CD4-positive, alpha-beta memory T cell (primary cell): ENCODE measurements around the gene KRT37. TPM values are rescaled to one million over a fixed set of nuclear protein-coding genes. Genes with fewer than 3 reads are reported as not detected.

Source experiments
- CTCF ChIA-PET: fragments of 350-600 bp; sonication (Branson Sonifier 250); formaldehyde crosslinking; loops from one replicate; lab custom pipeline; 2021; ENCODE audit warnings: inconsistent platforms; ENCODE audit not compliant: partially characterized antibody; lab: Charles Lee
- POLR2A ChIA-PET: fragments of 350-600 bp; sonication (Branson Sonifier 250); formaldehyde crosslinking; loops from one replicate; lab custom pipeline; 2021; ENCODE audit not compliant: partially characterized antibody; lab: Charles Lee
- DNase-seq, 5 donors: peaks; one replicate each; pipeline versions ENCODE4 v3.0.0 to v3.0.0-alpha.2; 2020 to 2022; ENCODE audit warnings: mixed read lengths in 1 of 5
- H3K27ac ChIP-seq: one replicate; pipeline ENCODE4 v1.7.0; 2013; ENCODE audit warnings: low read depth, low read length
- H3K27me3 ChIP-seq: 2 replicates; pipeline ENCODE4 v1.7.0; 2013; ENCODE audit warnings: mild to moderate bottlenecking, low read length, moderate library complexity; ENCODE audit not compliant: insufficient read depth
- H3K36me3 ChIP-seq: 2 replicates; pipeline ENCODE4 v1.7.0; 2013; ENCODE audit warnings: mild to moderate bottlenecking, low read length, moderate library complexity; ENCODE audit not compliant: insufficient read depth
- H3K4me1 ChIP-seq: 2 replicates; pipeline ENCODE4 v1.7.0; 2013; ENCODE audit warnings: mild to moderate bottlenecking, low read length, moderate library complexity; ENCODE audit not compliant: insufficient read depth
- H3K4me3 ChIP-seq, 2 donors: one replicate each; pipeline ENCODE4 v1.7.0; 2013; ENCODE audit warnings: low read length in 2 of 2, mild to moderate bottlenecking in 1 of 2
- H3K9me3 ChIP-seq, 2 donors: one replicate each; pipeline ENCODE4 v1.7.0; 2013; ENCODE audit warnings: low read length in 2 of 2, control low read depth in 1 of 2; ENCODE audit not compliant: control insufficient read depth in 1 of 2
- H3K27ac Mint-ChIP-seq, 7 donors: one replicate each; pipeline ENCODE4 v1.8.0; 2020 to 2021; ENCODE audit warnings: mixed read lengths in 7 of 7, mild to moderate bottlenecking in 6 of 7, inconsistent platforms in 3 of 7, moderate library complexity in 3 of 7
- H3K27me3 Mint-ChIP-seq, 2 donors: one replicate each; pipeline ENCODE4 v1.8.0; 2020 to 2021; ENCODE audit warnings: mixed read lengths in 2 of 2
- H3K36me3 Mint-ChIP-seq, 2 donors: one replicate each; pipeline ENCODE4 v1.8.0; 2020 to 2021; ENCODE audit warnings: mixed read lengths in 2 of 2, inconsistent platforms in 1 of 2, mild to moderate bottlenecking in 1 of 2
- H3K4me1 Mint-ChIP-seq, 4 donors: one replicate each; pipeline ENCODE4 v1.8.0; 2020 to 2021; ENCODE audit warnings: mixed read lengths in 4 of 4, mild to moderate bottlenecking in 1 of 4
- H3K4me3 Mint-ChIP-seq, 8 donors: one replicate each; pipeline ENCODE4 v1.8.0; 2020 to 2021; ENCODE audit warnings: mixed read lengths in 8 of 8, mild to moderate bottlenecking in 7 of 8, moderate library complexity in 6 of 8, inconsistent platforms in 3 of 8
- H3K9me3 Mint-ChIP-seq, 8 donors: one replicate each; pipeline ENCODE4 v1.8.0; 2020 to 2021; ENCODE audit warnings: mixed read lengths in 8 of 8, mild to moderate bottlenecking in 5 of 8, inconsistent platforms in 3 of 8, moderate library complexity in 1 of 8
- intact Hi-C: fragments of 100-400 bp; cut with micrococcal nuclease; formaldehyde crosslinking; loops from one replicate; pipeline ENCODE4 v1.15.1; 2023
- polyA plus RNA-seq, 2 donors: library from polyadenylated mRNA; unstranded; fragments of 300-500 nt; fragmentation: Illumina TruSeq; gene quantifications; one replicate each; pipeline ENCODE4 v1.2.3, GENCODE V29; 2021
- total RNA-seq, 2 experiments: library from RNA; stranded (reverse); gene quantifications; one replicate each; pipeline ENCODE4 v1.2.3, GENCODE V29; 2021

The KRT37 gene
- total and polyA plus RNA-seq, 4 experiments from 2014 or later: not detected

DNA sequence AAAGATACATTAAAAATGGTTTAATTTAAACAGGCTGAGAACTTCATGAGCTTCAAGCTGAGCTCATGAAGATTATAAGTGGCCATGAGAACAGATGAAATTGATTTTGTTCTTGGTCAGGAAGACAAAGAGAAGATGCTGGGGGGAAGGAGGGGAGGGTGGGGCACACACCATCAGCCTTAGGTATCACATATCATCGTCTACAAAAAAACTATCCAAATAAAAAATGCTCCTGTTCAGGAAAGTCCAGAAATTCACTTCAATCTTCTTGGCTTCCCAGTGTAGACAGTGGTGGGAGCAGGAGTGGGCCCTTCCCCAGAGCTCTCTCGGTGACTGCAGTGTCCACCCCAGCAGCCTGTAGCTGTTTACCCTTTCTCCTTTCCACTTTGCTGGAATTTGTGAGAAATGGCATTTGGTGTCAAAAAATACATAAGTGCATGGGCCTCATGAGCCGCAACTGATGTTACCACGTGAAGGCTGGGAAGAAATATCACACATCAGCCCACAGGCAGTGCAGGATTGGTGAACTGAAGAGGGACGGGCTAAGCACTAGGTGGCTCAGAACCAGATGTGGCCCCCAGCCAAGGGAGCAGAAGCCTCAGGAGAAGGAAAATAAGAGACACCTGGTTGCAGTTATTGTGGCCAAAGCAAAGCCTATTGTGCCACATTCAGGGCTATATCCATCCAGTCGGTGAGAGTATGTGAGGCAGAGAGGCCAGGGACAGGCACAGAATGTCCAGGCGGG, 6.1 kb downstream of the KRT37 start:
- Mint-ChIP-seq H3K4me1 (peaks cover 10 to 24% (median 13%) of the 10 kb centered on the region in 4 donors), H3K27me3 (no peaks in the 10 kb centered on the region), H3K27ac (peak overlapping the region in 2 of 7 donors; percentile 31 to 43), H3K4me3 (no peak overlapping the region), H3K9me3 (no peaks in the 10 kb centered on the region), H3K36me3 (no peaks in the 10 kb centered on the region)
- ChIA-PET POLR2A (no interaction called here), CTCF (interaction anchor here (0.9 to 1.7 kb wide), 3 partner anchors 10 to 66 kb away, joined by 3 to 5 read pairs (median 5); no protein-coding TSS in a partner anchor)
- no peak for DNase-seq
- H3K4me1 ChIP-seq: peaks cover 6% of the 10 kb centered on the region
- H3K36me3 ChIP-seq: no peaks in the 10 kb centered on the region
- H3K9me3 ChIP-seq: no peaks in the 10 kb centered on the region
- no peaks in the 10 kb centered on the region for H3K27me3 ChIP-seq
- no peak overlapping the region for H3K4me3 ChIP-seq
- H3K27ac ChIP-seq: no peak overlapping the region
- intact Hi-C loops: no loop called here

DNA sequence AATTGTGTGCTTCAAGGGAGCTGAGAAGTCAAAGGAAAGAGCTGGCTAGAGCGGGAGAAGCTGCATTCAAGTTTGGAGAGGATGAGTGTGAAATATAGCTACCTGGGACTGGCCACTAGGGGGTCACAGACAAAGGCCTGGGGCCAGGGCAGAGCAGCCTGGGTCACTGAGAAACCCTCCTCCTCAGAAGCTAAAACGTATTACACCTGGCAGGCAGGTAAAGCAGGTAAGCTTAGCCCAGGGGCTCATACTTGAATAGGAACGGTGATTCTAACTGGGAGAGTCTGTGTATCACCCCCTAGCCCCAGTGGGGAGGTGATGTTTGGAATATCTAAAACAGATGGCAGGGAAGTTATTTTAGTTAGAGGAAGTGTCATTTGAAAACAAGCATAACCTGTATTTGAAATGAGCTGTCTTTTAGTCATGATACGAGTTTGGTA, 6.8 kb downstream of the KRT37 start:
- Mint-ChIP-seq H3K27ac (peak overlapping the region in 4 of 7 donors; percentile 26 to 70 (median 40)), H3K4me1 (peaks cover 10 to 19% (median 13%) of the 10 kb centered on the region in 4 donors), H3K36me3 (no peaks in the 10 kb centered on the region), H3K4me3 (no peak overlapping the region), H3K27me3 (peaks cover 0 to 2% of the 10 kb centered on the region in 2 donors), H3K9me3 (no peaks in the 10 kb centered on the region)
- intact Hi-C loops: no loop called here
- POLR2A ChIA-PET: no interaction called here
- H3K27me3 ChIP-seq: no peaks in the 10 kb centered on the region
- no peak overlapping the region for H3K27ac ChIP-seq
- H3K9me3 ChIP-seq: no peaks in the 10 kb centered on the region
- H3K36me3 ChIP-seq: no peaks in the 10 kb centered on the region
- CTCF ChIA-PET: interaction anchor here (0.9 to 1.7 kb wide), 2 partner anchors 10 to 12 kb away, joined by 5 read pairs; no protein-coding TSS in a partner anchor
- DNase-seq: no peak
- no peak overlapping the region for H3K4me3 ChIP-seq
- H3K4me1 ChIP-seq: peaks cover 6% of the 10 kb centered on the region

DNA sequence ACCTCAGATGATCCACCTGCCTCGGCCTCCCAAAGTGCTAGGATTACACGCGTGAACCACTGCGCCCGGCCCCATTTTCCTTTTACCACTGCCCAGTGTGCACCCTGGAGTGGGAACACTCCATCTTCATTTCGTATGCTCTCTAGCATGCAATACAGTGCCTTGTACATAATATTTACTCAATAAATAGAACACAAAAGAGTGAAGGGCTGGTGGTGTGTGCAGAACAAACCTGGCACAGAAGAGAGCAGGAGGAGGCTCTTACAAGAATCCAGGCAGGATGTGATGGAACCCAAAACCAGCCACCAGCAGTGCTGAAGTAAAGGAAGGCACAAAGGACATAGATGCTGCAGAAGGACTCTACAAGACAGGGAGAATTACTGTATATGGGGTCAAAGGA, 7.3 kb downstream of the KRT37 start:
- intact Hi-C loops: no loop called here
- peaks cover 6% of the 10 kb centered on the region for H3K4me1 ChIP-seq
- Mint-ChIP-seq H3K27me3 (peaks cover 0 to 2% of the 10 kb centered on the region in 2 donors), H3K27ac (peak overlapping the region in 2 of 7 donors; percentile 47 to 70), H3K4me3 (no peak overlapping the region), H3K4me1 (peaks cover 10 to 19% (median 13%) of the 10 kb centered on the region in 4 donors), H3K9me3 (no peaks in the 10 kb centered on the region), H3K36me3 (no peaks in the 10 kb centered on the region)
- no peaks in the 10 kb centered on the region for H3K27me3 ChIP-seq
- H3K36me3 ChIP-seq: no peaks in the 10 kb centered on the region
- no peak for DNase-seq
- H3K9me3 ChIP-seq: no peaks in the 10 kb centered on the region
- H3K27ac ChIP-seq: no peak overlapping the region
- POLR2A ChIA-PET: no interaction called here
- CTCF ChIA-PET: interaction anchor here (1.7 kb wide), 1 partner anchor 12 kb away, joined by 5 read pairs; no protein-coding TSS in a partner anchor
- no peak overlapping the region for H3K4me3 ChIP-seq

DNA sequence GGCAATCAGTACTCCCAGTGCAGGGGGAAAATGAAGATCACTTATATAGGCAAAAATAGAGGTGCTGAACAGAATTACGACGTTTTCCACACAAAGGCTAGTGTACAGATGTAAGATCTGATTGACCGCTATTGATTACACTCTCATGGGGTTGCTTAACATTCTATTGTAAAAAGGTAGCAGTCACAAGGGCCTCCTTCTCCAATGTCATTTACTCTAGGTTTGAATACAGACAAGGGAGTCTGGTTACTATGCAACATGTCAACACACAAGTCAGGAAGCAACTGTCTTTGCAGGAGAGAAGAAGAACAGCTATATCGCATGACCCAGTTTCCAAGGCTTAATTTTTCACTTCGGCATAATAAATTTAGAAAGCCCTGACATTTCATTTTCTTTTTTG, 7.9 kb downstream of the KRT37 start:
- H3K9me3 Mint-ChIP-seq: no peaks in the 10 kb centered on the region

DNA sequence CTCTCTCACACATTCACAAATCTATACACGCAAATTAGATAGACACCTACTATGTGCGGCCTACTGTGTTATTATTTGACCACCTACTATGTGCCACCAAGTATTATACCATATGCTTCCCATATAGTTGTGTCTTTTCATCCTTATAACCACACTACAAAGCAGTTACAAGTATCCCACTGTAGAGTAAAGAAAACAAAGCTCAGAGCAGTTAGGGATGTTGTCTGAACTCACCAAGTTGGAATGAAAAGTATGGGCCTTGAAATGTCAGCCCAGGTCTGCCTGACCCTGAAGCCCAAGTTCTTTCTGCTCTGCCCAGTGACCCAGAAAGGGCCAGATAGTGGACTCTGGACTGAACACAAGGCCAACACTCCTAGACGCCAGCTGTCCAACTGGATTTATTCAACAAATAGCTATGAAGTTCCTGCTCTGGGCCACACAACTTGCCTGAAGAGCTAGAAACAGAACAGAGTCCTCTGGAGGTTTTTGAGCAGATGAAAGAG, 8.5 kb downstream of the KRT37 start:
- Mint-ChIP-seq H3K4me1 (peaks cover 10 to 19% (median 13%) of the 10 kb centered on the region in 4 donors), H3K9me3 (no peaks in the 10 kb centered on the region), H3K27me3 (peaks cover 0 to 2% of the 10 kb centered on the region in 2 donors), H3K36me3 (no peaks in the 10 kb centered on the region), H3K4me3 (no peak overlapping the region), H3K27ac (no peak overlapping the region)
- intact Hi-C loops: no loop called here
- DNase-seq: no peak
- H3K27ac ChIP-seq: no peak overlapping the region
- H3K27me3 ChIP-seq: no peaks in the 10 kb centered on the region
- no peaks in the 10 kb centered on the region for H3K9me3 ChIP-seq
- ChIA-PET POLR2A (no interaction called here), CTCF (no interaction called here)
- H3K36me3 ChIP-seq: no peaks in the 10 kb centered on the region
- no peak overlapping the region for H3K4me3 ChIP-seq
- peaks cover 6% of the 10 kb centered on the region for H3K4me1 ChIP-seq

More for the DNA sequence above, 7.9 kb downstream of the KRT37 start:
- H3K4me1 ChIP-seq: peaks cover 6% of the 10 kb centered on the region
- intact Hi-C loops: no loop called here
- Mint-ChIP-seq H3K27me3 (peaks cover 0 to 2% of the 10 kb centered on the region in 2 donors), H3K4me1 (peaks cover 10 to 19% (median 13%) of the 10 kb centered on the region in 4 donors), H3K4me3 (no peak overlapping the region), H3K27ac (no peak overlapping the region), H3K36me3 (no peaks in the 10 kb centered on the region)
- H3K27ac ChIP-seq: no peak overlapping the region
- no peaks in the 10 kb centered on the region for H3K9me3 ChIP-seq
- no peak for DNase-seq
- no peaks in the 10 kb centered on the region for H3K36me3 ChIP-seq
- ChIA-PET POLR2A (no interaction called here), CTCF (no interaction called here)
- no peak overlapping the region for H3K4me3 ChIP-seq
- no peaks in the 10 kb centered on the region for H3K27me3 ChIP-seq

DNA sequence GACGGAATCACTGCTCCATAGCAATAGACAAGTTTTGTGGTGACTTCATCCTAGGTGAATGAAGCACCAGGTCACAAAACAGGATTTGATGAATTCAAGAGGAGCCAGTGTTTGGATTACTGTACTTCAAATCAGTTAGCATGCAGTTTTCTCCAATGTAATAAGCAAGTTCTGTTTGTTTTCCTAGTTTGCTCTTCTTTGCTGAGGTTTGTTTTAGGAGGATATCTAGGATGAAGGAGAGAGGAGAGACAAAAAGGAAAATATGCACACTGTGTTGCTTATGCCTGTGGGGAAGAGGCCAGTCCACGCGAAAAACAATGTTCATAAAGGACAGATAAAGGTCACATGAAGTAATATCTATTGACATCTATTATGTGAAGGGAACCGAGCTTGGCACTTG, 9.0 kb downstream of the KRT37 start:
- H3K27ac Mint-ChIP-seq: peak overlapping the region in 1 of 7 donors; percentile 32

DNA sequence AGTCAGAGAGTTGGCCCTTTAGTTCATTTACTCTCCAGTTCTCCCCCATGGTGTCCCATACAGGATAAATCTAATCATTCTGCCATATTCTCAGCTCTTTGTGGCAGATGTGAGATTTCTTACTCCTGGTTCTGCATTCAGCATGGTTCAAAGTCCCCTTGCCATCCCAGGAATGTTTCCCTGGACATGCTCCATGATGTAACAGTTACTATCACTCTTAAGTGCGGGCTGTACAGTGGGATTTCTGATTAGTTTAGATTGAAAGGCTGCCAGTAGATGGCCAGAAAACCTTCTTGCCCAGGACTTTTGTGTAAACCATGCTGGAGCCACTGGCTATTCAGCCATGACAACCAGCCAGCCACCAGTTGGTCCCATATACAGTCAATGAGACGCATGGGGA, 10.4 kb downstream of the KRT37 start:
- Histone ChIP-seq H3K4me1 (peaks cover 14% of the 10 kb centered on the region), H3K27me3 (no peaks in the 10 kb centered on the region), H3K27ac (no peak overlapping the region), H3K36me3 (no peaks in the 10 kb centered on the region), H3K4me3 (no peak overlapping the region), H3K9me3 (no peaks in the 10 kb centered on the region)
- Mint-ChIP-seq H3K27ac (peak overlapping the region in 1 of 7 donors; percentile 9), H3K4me1 (peaks cover 13 to 22% (median 16%) of the 10 kb centered on the region in 4 donors), H3K36me3 (no peaks in the 10 kb centered on the region), H3K4me3 (no peak overlapping the region), H3K27me3 (peaks cover 0 to 3% of the 10 kb centered on the region in 2 donors), H3K9me3 (no peaks in the 10 kb centered on the region)
- intact Hi-C loops: no loop called here
- ChIA-PET POLR2A (no interaction called here), CTCF (interaction anchor here (1.1 kb wide), 1 partner anchor 92 kb away, joined by 3 read pairs; no protein-coding TSS in a partner anchor)
- no peak for DNase-seq

More for the DNA sequence above, 9.0 kb downstream of the KRT37 start:
- ChIA-PET CTCF (no interaction called here), POLR2A (no interaction called here)
- Mint-ChIP-seq H3K4me1 (peaks cover 10 to 19% (median 13%) of the 10 kb centered on the region in 4 donors), H3K27me3 (peaks cover 0 to 2% of the 10 kb centered on the region in 2 donors), H3K9me3 (no peaks in the 10 kb centered on the region), H3K4me3 (no peak overlapping the region), H3K36me3 (no peaks in the 10 kb centered on the region)
- no peak for DNase-seq
- no peaks in the 10 kb centered on the region for H3K27me3 ChIP-seq
- H3K4me3 ChIP-seq: no peak overlapping the region
- H3K4me1 ChIP-seq: peaks cover 6% of the 10 kb centered on the region
- H3K27ac ChIP-seq: no peak overlapping the region
- no peaks in the 10 kb centered on the region for H3K36me3 ChIP-seq
- H3K9me3 ChIP-seq: no peaks in the 10 kb centered on the region
- intact Hi-C loops: no loop called here
